HFFc6 (cell line): ENCODE measurements around the gene MMP24. TPM values are rescaled to one million over a fixed set of nuclear protein-coding genes. Genes with fewer than 3 reads are reported as not detected.
"Not testable (repeated sequence)": the region's sequence is repeated elsewhere in the genome, so short reads cannot be mapped to it uniquely, and the experiment has no call there.

Experiments used
- DNase-seq: peaks from one replicate; pipeline ENCODE4 v3.0.0-alpha.2; 2018
- H3K27ac Mint-ChIP-seq: 2 replicates; pipeline ENCODE4 v1.8.0; 2020; ENCODE audit warnings: mild to moderate bottlenecking, mixed read lengths
- H3K27me3 Mint-ChIP-seq: 2 replicates; pipeline ENCODE4 v1.8.0; 2021; ENCODE audit warnings: mild to moderate bottlenecking, moderate library complexity, mixed read lengths; ENCODE audit not compliant: insufficient read depth
- H3K36me3 Mint-ChIP-seq: 2 replicates; pipeline ENCODE4 v1.8.0; 2021; ENCODE audit warnings: low read depth, mixed read lengths
- H3K4me1 Mint-ChIP-seq: 2 replicates; pipeline ENCODE4 v1.8.0; 2020; ENCODE audit warnings: low read depth, mixed read lengths
- H3K4me3 Mint-ChIP-seq: 2 replicates; pipeline ENCODE4 v1.8.0; 2020; ENCODE audit warnings: mild to moderate bottlenecking, moderate library complexity, mixed read lengths
- H3K9me3 Mint-ChIP-seq: 2 replicates; pipeline ENCODE4 v1.8.0; 2020; ENCODE audit warnings: mild to moderate bottlenecking, mixed read lengths
- total RNA-seq, 6 experiments: library from RNA; stranded (reverse); fragmentation: NEBNext Ultra II Directional; extraction: Animal tissue kit (Norgen Biotek cat#: 25700); gene quantifications; 2 replicates in 1 of 6; 3 replicates in 5 of 6; pipeline ENCODE4 v1.2.3, GENCODE V29; 2021
- TF ChIP-seq, protein P1 (sequence below): fragments of 200-600 bp; sonication (generic); IDR thresholded peaks from 2 replicates; pipeline ENCODE4 v1.5.0; 2021; ENCODE audit warnings: antibody characterized with exemption, mild to moderate bottlenecking

MMP24 gene
- total RNA-seq, 6 experiments from 2014 or later, result 0.48 to 1.2 (median 0.65) TPM

DNA sequence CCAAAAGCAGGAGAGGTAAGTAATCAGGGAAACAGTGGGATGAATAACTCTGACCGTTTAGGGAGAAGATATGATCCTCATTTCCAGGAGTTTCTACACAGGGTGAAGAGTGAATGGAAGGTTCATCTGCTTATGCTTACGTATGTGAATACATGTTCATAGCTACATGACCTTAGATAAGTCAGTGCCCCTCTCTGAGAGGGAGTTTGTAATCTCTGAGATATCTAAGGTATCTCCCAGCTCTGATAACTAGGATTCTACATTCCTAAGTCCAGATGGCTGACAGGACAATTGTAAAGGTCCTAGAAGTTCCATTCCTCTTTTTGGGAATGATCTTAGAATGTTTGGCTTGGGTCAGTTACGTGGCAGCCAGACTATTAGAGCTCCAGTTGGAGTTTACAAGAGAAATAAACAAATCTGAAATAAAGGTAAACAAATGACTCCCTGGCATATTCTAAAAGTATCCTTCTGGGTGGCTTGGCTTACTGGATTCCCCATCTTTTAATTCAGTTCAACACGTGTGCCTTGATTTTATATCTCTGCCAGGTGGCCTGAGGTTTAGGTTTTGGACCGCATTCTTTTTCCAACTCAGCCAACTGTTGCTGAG, 38.8 kb upstream of the MMP24 start:
- Mint-ChIP-seq H3K4me3 (no peak overlapping the region), H3K27me3 (peaks cover 3% of the 10 kb centered on the region), H3K36me3 (0 out of 2 replicates have a peak, but pooled peaks cover 5% of the 10 kb centered on the region), H3K9me3 (no peaks in the 10 kb centered on the region), H3K4me1 (peaks cover 5% of the 10 kb centered on the region; the same call in 1 of the 2 replicates), H3K27ac (no peak overlapping the region)
- DNase-seq, result no peak
- TF ChIP-seq, protein P1, sequence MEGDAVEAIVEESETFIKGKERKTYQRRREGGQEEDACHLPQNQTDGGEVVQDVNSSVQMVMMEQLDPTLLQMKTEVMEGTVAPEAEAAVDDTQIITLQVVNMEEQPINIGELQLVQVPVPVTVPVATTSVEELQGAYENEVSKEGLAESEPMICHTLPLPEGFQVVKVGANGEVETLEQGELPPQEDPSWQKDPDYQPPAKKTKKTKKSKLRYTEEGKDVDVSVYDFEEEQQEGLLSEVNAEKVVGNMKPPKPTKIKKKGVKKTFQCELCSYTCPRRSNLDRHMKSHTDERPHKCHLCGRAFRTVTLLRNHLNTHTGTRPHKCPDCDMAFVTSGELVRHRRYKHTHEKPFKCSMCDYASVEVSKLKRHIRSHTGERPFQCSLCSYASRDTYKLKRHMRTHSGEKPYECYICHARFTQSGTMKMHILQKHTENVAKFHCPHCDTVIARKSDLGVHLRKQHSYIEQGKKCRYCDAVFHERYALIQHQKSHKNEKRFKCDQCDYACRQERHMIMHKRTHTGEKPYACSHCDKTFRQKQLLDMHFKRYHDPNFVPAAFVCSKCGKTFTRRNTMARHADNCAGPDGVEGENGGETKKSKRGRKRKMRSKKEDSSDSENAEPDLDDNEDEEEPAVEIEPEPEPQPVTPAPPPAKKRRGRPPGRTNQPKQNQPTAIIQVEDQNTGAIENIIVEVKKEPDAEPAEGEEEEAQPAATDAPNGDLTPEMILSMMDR, result no peak

DNA sequence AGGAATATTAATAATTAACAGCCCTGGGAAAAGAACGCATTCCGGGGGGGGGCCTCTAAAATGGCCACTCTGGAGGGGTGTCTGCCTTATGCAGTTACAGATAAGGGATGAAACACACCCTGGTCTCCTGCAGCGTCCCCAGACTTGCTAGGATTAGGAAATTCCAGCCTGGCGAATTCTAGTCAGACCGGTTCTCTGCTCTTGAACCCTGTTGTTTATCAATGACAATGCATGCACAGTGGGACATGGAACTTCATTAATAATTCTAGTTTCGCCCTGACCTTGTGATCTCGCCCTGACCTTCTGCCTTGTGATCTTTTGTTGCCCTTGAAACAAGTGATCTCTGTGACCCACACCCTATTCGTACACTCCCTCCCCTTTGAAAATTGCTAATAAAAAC, 37.3 kb upstream of the MMP24 start:
- not testable (repeated sequence) for DNase-seq, H3K9me3 Mint-ChIP-seq, H3K36me3 Mint-ChIP-seq, H3K4me3 Mint-ChIP-seq, H3K27ac Mint-ChIP-seq, H3K27me3 Mint-ChIP-seq
- H3K4me1 Mint-ChIP-seq, result peaks cover 13% of the 10 kb centered on the region

DNA sequence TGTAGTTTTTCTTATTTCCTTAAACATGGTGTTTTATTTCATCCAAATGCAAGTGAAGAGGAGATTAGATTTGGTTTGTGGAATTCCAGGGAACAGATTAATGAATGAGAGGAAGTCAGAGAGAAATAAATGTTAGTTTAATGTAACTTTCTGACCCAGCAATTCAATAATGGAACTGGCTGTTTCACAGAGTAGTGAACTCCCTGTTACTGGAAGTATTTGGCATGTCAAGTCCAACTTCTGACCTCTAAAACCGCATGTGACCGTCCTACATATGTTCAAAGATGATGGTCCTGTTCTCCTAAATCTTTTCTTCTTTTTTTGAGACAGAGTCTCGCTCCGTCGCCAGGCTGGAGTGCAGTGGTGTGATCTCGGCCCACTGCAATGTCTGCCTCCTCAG, 35.9 kb upstream of the MMP24 start:
- Mint-ChIP-seq H3K4me3 (no peak overlapping the region), H3K27ac (no peak overlapping the region), H3K36me3 (peaks cover 12% of the 10 kb centered on the region), H3K27me3 (no peaks in the 10 kb centered on the region; the same call in none of the 2 replicates), H3K9me3 (peaks cover 6% of the 10 kb centered on the region), H3K4me1 (peaks cover 13% of the 10 kb centered on the region)
- TF ChIP-seq, protein P1, result no peak
- no peak for DNase-seq

DNA sequence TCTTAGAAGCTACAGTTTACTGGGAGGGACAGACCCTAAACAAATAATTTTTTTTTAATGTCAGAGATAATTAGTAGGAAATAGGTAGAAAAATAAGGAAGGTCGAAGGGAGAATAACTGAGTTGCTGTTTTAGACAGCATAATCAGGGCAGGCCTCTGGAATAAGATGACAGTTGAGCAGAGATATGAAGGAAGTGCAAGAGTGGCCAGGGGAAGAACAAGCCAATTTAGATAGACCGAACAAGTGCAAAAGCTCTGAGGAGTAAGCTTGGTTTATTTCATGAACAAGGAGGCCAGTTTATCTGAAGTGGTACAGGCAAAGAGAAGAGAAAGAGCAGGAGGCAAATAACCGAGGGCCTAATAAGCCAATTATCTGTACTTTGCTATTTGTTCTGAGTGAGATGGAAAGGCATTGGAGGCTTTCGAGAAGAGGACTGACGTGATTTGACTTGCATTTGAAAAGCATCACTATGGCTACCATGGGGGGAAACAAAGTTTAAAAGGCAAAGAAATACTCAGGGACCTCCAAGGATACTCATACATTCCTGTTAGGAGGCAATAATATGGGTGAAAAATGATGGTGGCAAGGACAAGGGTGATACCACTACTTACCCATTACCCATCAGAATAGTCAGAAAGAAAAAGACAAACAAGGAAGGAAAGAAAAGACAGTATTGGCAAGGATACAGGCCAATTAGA, 34.9 kb upstream of the MMP24 start:
- H3K4me3 Mint-ChIP-seq, result no peak overlapping the region
- H3K27me3 Mint-ChIP-seq, result no peaks in the 10 kb centered on the region; the same call in none of the 2 replicates
- H3K4me1 Mint-ChIP-seq, result peaks cover 13% of the 10 kb centered on the region
- TF ChIP-seq, protein P1, result no peak
- H3K27ac Mint-ChIP-seq, result no peak overlapping the region
- H3K9me3 Mint-ChIP-seq, result peaks cover 15% of the 10 kb centered on the region
- no peak for DNase-seq
- peaks cover 13% of the 10 kb centered on the region for H3K36me3 Mint-ChIP-seq

DNA sequence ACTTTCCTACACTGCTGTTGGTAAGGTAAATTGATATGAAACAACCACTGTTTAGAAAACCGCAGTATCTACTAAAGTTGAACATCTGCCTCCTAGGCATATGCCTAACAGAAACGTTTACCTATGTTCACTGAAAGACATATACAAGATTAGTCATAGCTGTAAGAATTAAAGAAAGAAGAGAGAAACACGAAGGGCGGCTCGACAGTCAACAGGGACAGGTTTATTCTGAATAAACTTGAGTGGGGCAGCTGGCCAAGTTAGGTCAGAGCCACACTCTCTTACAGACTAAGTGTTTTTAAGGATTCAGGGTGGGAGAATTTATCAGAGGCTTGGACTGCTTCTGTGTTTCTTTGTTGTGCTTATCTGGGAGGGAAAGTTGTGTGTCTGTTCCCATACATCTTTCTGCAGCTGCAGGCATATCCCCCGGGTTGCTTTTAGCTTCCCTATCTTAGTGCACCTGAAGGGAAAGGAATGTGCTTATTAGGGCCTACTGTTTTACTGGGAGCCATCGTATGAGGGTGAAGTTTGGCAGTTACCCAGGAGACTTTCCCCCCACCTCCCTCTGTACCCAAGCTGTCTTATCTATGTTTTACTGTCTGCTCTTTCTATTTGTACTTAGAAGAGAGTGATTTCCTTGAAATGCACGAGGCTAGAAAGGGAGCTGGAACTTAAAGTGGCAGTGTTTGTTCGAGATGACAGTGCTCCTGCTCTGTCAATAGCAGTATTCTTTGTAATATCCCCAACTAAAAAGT, 34.2 kb upstream of the MMP24 start:
- H3K27me3 Mint-ChIP-seq, result no peaks in the 10 kb centered on the region; the same call in none of the 2 replicates

DNA sequence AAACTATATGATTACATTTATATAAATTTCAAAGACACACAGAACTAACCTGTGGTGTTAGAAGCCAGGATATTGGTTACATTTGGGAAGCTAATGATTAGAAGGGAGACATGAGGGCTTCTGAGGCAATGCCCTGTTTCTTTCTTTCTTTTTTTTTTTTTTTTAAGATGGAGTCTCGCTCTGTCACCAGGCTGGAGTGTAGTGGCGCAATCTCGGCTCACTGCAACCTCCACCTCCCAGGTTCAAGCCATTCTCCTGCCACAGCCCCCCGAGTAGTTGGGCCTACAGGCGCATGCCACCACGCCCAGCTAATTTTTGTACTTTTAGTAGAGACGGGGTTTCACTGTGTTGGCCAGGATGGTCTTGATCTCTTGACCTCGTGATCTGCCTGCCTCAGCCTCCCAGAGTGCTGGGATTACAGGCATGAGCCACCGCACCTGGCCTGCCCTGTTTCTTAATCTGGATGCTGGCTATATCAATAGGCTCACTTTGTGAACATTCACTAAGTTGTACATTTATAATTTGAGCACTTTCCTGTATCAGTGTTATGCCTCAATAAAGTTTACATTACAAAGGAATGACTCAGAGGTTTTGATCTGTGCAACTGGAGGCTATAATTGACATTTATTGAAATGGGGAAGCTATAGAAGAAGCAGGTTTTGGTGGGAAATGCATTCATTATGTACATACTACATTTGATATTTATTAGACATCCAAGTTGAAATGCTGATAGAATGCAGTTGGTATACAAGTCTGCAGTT, 33.3 kb upstream of the MMP24 start:
- H3K27me3 Mint-ChIP-seq, H3K27ac Mint-ChIP-seq, H3K4me3 Mint-ChIP-seq, DNase-seq, H3K4me1 Mint-ChIP-seq: not testable (repeated sequence)
- Mint-ChIP-seq H3K36me3 (peaks cover 20% of the 10 kb centered on the region), H3K9me3 (peaks cover 31% of the 10 kb centered on the region)

More for the DNA sequence above, 34.2 kb upstream of the MMP24 start:
- Mint-ChIP-seq H3K4me3 (no peak overlapping the region), H3K36me3 (peaks cover 19% of the 10 kb centered on the region), H3K9me3 (peaks cover 22% of the 10 kb centered on the region), H3K4me1 (peaks cover 13% of the 10 kb centered on the region), H3K27ac (no peak overlapping the region)
- TF ChIP-seq, protein P1, result no peak
- no peak for DNase-seq
